ENCODE measurements around the gene ARHGAP32. TPM values are rescaled to one million over a fixed set of nuclear protein-coding genes. Genes with fewer than 3 reads are reported as not detected.

The ARHGAP32 gene
- total RNA-seq, 1 experiment from 2014 or later, result 27.8 TPM

- Histone ChIP-seq H3K9me2 (ENCODE audit: insufficient read depth) (no peaks in the 10 kb centered on the region), H3K36me3 (ENCODE audit: control insufficient read depth in 1 of 2, insufficient read depth in 2 of 2, low read length in 2 of 2) (no peaks in the 10 kb centered on the region), H3K9ac (ENCODE audit: low read length) (no peak overlapping the region), H3K4me3 (replicated peaks in 1 of 2; ENCODE audit: low read depth in 1 of 2, low read length in 2 of 2) (no peak overlapping the region), H3K4me1 (ENCODE audit: control insufficient read depth in 1 of 2, insufficient read depth in 2 of 2, low read length in 2 of 2) (peaks cover 0 to 5% of the 10 kb centered on the region in 2 experiments; a peak in 2 of 4 replicates), H3K27ac (ENCODE audit: low read depth, low read length) (no peak overlapping the region), H2AFZ (ENCODE audit: low read depth, low read length, poor library complexity, severe bottlenecking) (no peak overlapping the region), H3K79me2 (ENCODE audit: insufficient read depth, low read length) (no peaks in the 10 kb centered on the region), H4K20me1 (ENCODE audit: insufficient read depth) (no peaks in the 10 kb centered on the region), H3K4me2 (ENCODE audit: low read length) (no peak overlapping the region), H3K9me3 (ENCODE audit: control insufficient read depth in 1 of 2, insufficient read depth in 1 of 2, low read depth in 1 of 2, low read length in 2 of 2) (no peaks in the 10 kb centered on the region), H3K27me3 (ENCODE audit: insufficient read depth, low read length) (no peaks in the 10 kb centered on the region)
- ChIA-PET RAD21 (ENCODE audit: low non-redundant PET in 1 of 2, low total read pairs in 2 of 2, uncharacterized antibody in 2 of 2, unreplicated experiment in 2 of 2) (no interaction called here), CTCF (no interaction called here), POLR2A (interaction anchor here (1.3 kb wide), 1 partner anchor 10 kb away, joined by 4 read pairs; no protein-coding TSS in a partner anchor)
- TF ChIP-seq ZNF274 (IDR thresholded peaks at IDR 0.05; ENCODE audit: low read depth, low read length) (no peak), YY1 (IDR thresholded peaks at IDR 0.05; ENCODE audit: extremely low read depth, insufficient replicate concordance, low read depth, low read length) (no peak), EZH2phosphoT487 (IDR thresholded peaks at IDR 0.05; ENCODE audit: borderline replicate concordance) (no peak), ATF3 (IDR thresholded peaks at IDR 0.05) (no peak), POLR2AphosphoS5 (IDR thresholded peaks at IDR 0.05; ENCODE audit: low read depth, low read length) (no peak)
- no TSS peak for BruUV-seq (replicated peaks)
- intact Hi-C loops (cut with micrococcal nuclease), result no loop called here
- no peak for DNase-seq (ENCODE audit: low read depth, low spot score)
- ATAC-seq, result no peak
Measured at GRCh38 chr11:129013737-129014475, 178.2 kb downstream of the ARHGAP32 start.

GRCh38 chr11:129012880-129013279 is 179.2 kb downstream of the ARHGAP32 start:
- peaks cover 0 to 5% of the 10 kb centered on the region in 2 experiments; a peak in 2 of 4 replicates for H3K4me1 ChIP-seq (ENCODE audit: control insufficient read depth in 1 of 2, insufficient read depth in 2 of 2, low read length in 2 of 2)
- no peak for ATAC-seq
- H3K79me2 ChIP-seq (ENCODE audit: insufficient read depth, low read length), result no peaks in the 10 kb centered on the region
- ChIA-PET RAD21 (ENCODE audit: low non-redundant PET in 1 of 2, low total read pairs in 2 of 2, uncharacterized antibody in 2 of 2, unreplicated experiment in 2 of 2) (no interaction called here), POLR2A (interaction anchor here (1.3 kb wide), 1 partner anchor 11 kb away, joined by 4 read pairs; no protein-coding TSS in a partner anchor), CTCF (no interaction called here)
- no peak overlapping the region for H3K4me3 ChIP-seq (replicated peaks in 1 of 2; ENCODE audit: low read depth in 1 of 2, low read length in 2 of 2)
- no peak overlapping the region for H2AFZ ChIP-seq (ENCODE audit: low read depth, low read length, poor library complexity, severe bottlenecking)
- no peak overlapping the region for H3K27ac ChIP-seq (ENCODE audit: low read depth, low read length)
- H3K9me3 ChIP-seq (ENCODE audit: control insufficient read depth in 1 of 2, insufficient read depth in 1 of 2, low read depth in 1 of 2, low read length in 2 of 2), result no peaks in the 10 kb centered on the region
- no peaks in the 10 kb centered on the region for H4K20me1 ChIP-seq (ENCODE audit: insufficient read depth)
- H3K4me2 ChIP-seq (ENCODE audit: low read length), result no peak overlapping the region
- intact Hi-C loops (cut with micrococcal nuclease), result no loop called here
- no peak for DNase-seq (ENCODE audit: low read depth, low spot score)
- H3K27me3 ChIP-seq (ENCODE audit: insufficient read depth, low read length), result no peaks in the 10 kb centered on the region
- no TSS peak for BruUV-seq (replicated peaks)
- no peaks in the 10 kb centered on the region for H3K9me2 ChIP-seq (ENCODE audit: insufficient read depth)
- H3K9ac ChIP-seq (ENCODE audit: low read length), result no peak overlapping the region
- no peaks in the 10 kb centered on the region for H3K36me3 ChIP-seq (ENCODE audit: control insufficient read depth in 1 of 2, insufficient read depth in 2 of 2, low read length in 2 of 2)
- TF ChIP-seq JUND (IDR thresholded peaks at IDR 0.05), result no peak
- TF ChIP-seq EGR1 (IDR thresholded peaks at IDR 0.05; ENCODE audit: low read depth), result no peak
- TF ChIP-seq POLR2A (IDR thresholded peaks at IDR 0.05; ENCODE audit: borderline replicate concordance, extremely low read depth, insufficient read depth, insufficient read length), result no peak
- no peak for TF ChIP-seq ZFX (IDR thresholded peaks at IDR 0.05)
- no peak for TF ChIP-seq SIN3A (IDR thresholded peaks at IDR 0.05; ENCODE audit: low read depth)
- TF ChIP-seq ELF1 (IDR thresholded peaks at IDR 0.05; ENCODE audit: borderline replicate concordance, low read depth), result no peak
- no peak for TF ChIP-seq POLR2AphosphoS5 (IDR thresholded peaks at IDR 0.05; ENCODE audit: low read depth, low read length)
- no peak for TF ChIP-seq YY1 (IDR thresholded peaks at IDR 0.05; ENCODE audit: extremely low read depth, insufficient replicate concordance, low read depth, low read length)
- TF ChIP-seq CEBPB (IDR thresholded peaks at IDR 0.05; ENCODE audit: low read depth), result no peak
- no peak for TF ChIP-seq CTCF (IDR thresholded peaks at IDR 0.05 in 2 of 3, conservative IDR thresholded peaks at IDR 0.05 in 1 of 3; ENCODE audit: borderline replicate concordance in 1 of 3, insufficient read depth in 1 of 3, low read depth in 2 of 3, low read length in 2 of 3)
- TF ChIP-seq MAX (IDR thresholded peaks at IDR 0.05), result no peak
